Measurements from ENCODE around the gene WDFY2. TPM values are rescaled to one million over a fixed set of nuclear protein-coding genes. Genes with fewer than 3 reads are reported as not detected.

Gene WDFY2
- total and polyA plus RNA-seq, 2 of the 13 experiments (the other 11 are each of a cell fraction or from before 2014, with no cell fraction given) = 22.6 to 27.0 TPM

DNA sequence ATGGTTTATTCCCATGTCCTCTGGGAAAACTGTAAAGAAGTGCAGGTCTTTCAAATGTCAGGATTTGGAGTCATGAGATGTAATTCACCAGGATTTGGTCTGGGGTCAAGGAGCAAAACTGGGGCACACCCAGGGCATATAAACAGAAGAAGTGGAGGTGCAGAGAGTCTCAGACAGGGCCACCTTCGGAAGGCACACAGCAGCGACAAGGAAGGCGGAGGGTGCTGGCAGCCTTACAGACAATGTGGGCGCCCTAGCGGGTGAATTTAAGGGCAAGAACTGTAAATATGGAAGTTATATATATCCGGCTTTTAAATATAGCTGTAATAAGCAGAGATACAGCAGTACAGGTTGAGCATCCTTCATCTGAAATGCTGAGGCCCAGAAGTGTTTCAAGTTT is 188.5 kb downstream of the WDFY2 start:
- Histone ChIP-seq H4K20me1 (ENCODE audit: insufficient read depth, low read length) (no peaks in the 10 kb centered on the region), H3K4me3 (replicated peaks in 1 of 3; ENCODE audit: insufficient read depth in 1 of 3, low read depth in 2 of 3, low read length in 3 of 3) (no peak overlapping the region), H3K27me3 (ENCODE audit: control insufficient read depth in 1 of 2, insufficient read depth in 2 of 2, low read length in 2 of 2) (no peaks in the 10 kb centered on the region), H2AFZ (ENCODE audit: low read length) (no peak overlapping the region), H3K4me2 (ENCODE audit: low read depth, low read length) (no peak overlapping the region), H3K9me3 (ENCODE audit: low read length) (no peaks in the 10 kb centered on the region), H3K9ac (ENCODE audit: insufficient read depth, low read depth, low read length) (no peak overlapping the region), H3K4me1 (ENCODE audit: insufficient read depth, low read length) (peaks cover 18% of the 10 kb centered on the region), H3K27ac (ENCODE audit: extremely low read length, insufficient read depth, low read length) (no peak overlapping the region), H3K36me3 (replicated peaks in 1 of 2; ENCODE audit: control insufficient read depth in 1 of 2, insufficient read depth in 2 of 2, low read length in 2 of 2) (no peaks in the 10 kb centered on the region; a peak in 1 of 5 replicates), H3K79me2 (ENCODE audit: insufficient read depth, low read length) (no peaks in the 10 kb centered on the region)
- ChIA-PET POLR2A (no interaction called here), CTCF (ENCODE audit: low intra/inter-chr PET ratio, low total read pairs) (no interaction called here)
- WGBS (ENCODE audit: low lambda C conversion rate) = 96% methylated on average over 6 of the region's 6 CpGs
- DNase-seq (ENCODE audit: low spot score) (no peak), ATAC-seq (no peak), FAIRE-seq (no peak)
- no peak for TF ChIP-seq NR2F1 (CRISPR knock-in tag; IDR thresholded peaks at IDR 0.05)
- no peak for TF ChIP-seq NCOA5 (CRISPR knock-in tag; IDR thresholded peaks at IDR 0.05)
- peak; percentile 43 for TF ChIP-seq RBM22 (optimal IDR thresholded peaks at IDR 0.05; ENCODE audit: low read length)
- in situ Hi-C loops (cut with HindIII; ENCODE audit: extremely low pct_ligation_motif_present, low pct_unique_long_range_greater_than_20kb) (no loop called here), intact Hi-C loops (cut with micrococcal nuclease; ENCODE audit: unreplicated experiment) (no loop called here)
- no TSS peak for BruUV-seq (replicated peaks)

DNA sequence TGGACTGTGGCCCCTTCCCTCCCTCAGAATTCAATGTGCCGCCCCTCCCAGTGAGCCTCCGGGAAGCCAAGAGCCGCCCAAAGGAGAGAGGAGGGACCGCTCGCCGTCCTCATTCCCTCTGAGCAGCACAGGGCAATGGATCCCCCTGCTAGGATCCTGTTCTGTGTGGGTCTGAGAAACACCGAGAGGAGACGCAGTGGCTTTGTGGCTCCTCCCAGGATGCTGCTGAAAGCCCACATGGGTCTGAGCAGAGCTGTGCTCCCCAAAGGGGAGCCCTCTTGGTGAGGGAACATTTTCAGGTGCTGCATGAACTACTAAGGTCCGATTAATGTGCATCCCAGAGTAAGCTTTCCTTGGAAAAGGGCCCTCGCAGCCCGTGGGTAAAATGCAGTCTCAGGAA is 189.3 kb downstream of the WDFY2 start:
- no TSS peak for BruUV-seq (replicated peaks)
- no peak overlapping the region for H3K4me3 ChIP-seq (replicated peaks in 1 of 3; ENCODE audit: insufficient read depth in 1 of 3, low read depth in 2 of 3, low read length in 3 of 3)
- H3K36me3 ChIP-seq (replicated peaks in 1 of 2; ENCODE audit: control insufficient read depth in 1 of 2, insufficient read depth in 2 of 2, low read length in 2 of 2) = no peaks in the 10 kb centered on the region
- no peaks in the 10 kb centered on the region for H4K20me1 ChIP-seq (ENCODE audit: insufficient read depth, low read length)
- no peak for ATAC-seq
- no peak overlapping the region for H3K27ac ChIP-seq (ENCODE audit: extremely low read length, insufficient read depth, low read length)
- H3K9ac ChIP-seq (ENCODE audit: insufficient read depth, low read depth, low read length) = no peak overlapping the region
- intact Hi-C loops (cut with micrococcal nuclease; ENCODE audit: unreplicated experiment) (no loop called here), in situ Hi-C loops (cut with HindIII; ENCODE audit: extremely low pct_ligation_motif_present, low pct_unique_long_range_greater_than_20kb) (no loop called here)
- TF ChIP-seq, protein P1, sequence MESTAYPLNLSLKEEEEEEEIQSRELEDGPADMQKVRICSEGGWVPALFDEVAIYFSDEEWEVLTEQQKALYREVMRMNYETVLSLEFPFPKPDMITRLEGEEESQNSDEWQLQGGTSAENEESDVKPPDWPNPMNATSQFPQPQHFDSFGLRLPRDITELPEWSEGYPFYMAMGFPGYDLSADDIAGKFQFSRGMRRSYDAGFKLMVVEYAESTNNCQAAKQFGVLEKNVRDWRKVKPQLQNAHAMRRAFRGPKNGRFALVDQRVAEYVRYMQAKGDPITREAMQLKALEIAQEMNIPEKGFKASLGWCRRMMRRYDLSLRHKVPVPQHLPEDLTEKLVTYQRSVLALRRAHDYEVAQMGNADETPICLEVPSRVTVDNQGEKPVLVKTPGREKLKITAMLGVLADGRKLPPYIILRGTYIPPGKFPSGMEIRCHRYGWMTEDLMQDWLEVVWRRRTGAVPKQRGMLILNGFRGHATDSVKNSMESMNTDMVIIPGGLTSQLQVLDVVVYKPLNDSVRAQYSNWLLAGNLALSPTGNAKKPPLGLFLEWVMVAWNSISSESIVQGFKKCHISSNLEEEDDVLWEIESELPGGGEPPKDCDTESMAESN (CRISPR knock-in tag; conservative IDR thresholded peaks at IDR 0.05) = no peak
- TF ChIP-seq MTA1 (CRISPR knock-in tag; IDR thresholded peaks at IDR 0.05; ENCODE audit: borderline replicate concordance) = no peak
- TF ChIP-seq ZNF484 (CRISPR knock-in tag; IDR thresholded peaks at IDR 0.05; ENCODE audit: borderline replicate concordance, low read depth) = no peak
- no peak for TF ChIP-seq SRY (CRISPR knock-in tag; IDR thresholded peaks at IDR 0.05)
- no peak for TF ChIP-seq ZNF598 (CRISPR knock-in tag; IDR thresholded peaks at IDR 0.05; ENCODE audit: borderline replicate concordance)
- no peak for TF ChIP-seq TEAD3 (CRISPR knock-in tag; optimal IDR thresholded peaks at IDR 0.05; ENCODE audit: borderline replicate concordance)
- FAIRE-seq = no peak
- H3K27me3 ChIP-seq (ENCODE audit: control insufficient read depth in 1 of 2, insufficient read depth in 2 of 2, low read length in 2 of 2) = no peaks in the 10 kb centered on the region
- H3K9me3 ChIP-seq (ENCODE audit: low read length) = no peaks in the 10 kb centered on the region
- no peak overlapping the region for H3K4me2 ChIP-seq (ENCODE audit: low read depth, low read length)
- H3K79me2 ChIP-seq (ENCODE audit: insufficient read depth, low read length) = no peaks in the 10 kb centered on the region
- no peak for DNase-seq (ENCODE audit: low spot score)
- peaks cover 18% of the 10 kb centered on the region for H3K4me1 ChIP-seq (ENCODE audit: insufficient read depth, low read length)
- CTCF ChIA-PET (ENCODE audit: low intra/inter-chr PET ratio, low total read pairs) = no interaction called here
- POLR2A ChIA-PET = no interaction called here
- WGBS (ENCODE audit: low lambda C conversion rate) = 92% methylated on average over 10 of the region's 11 CpGs
- H2AFZ ChIP-seq (ENCODE audit: low read length) = no peak overlapping the region

Data from HepG2 (cell line).